ENCODE measurements around the gene TBC1D16. TPM values are rescaled to one million over a fixed set of nuclear protein-coding genes. Genes with fewer than 3 reads are reported as not detected.
A peak's percentile ranks its signal among the peaks of the same experiment; 100 is the strongest.

TBC1D16 gene
- total and polyA plus RNA-seq, 8 donors, result 17.3 to 49.1 (median 31.3) TPM

DNA sequence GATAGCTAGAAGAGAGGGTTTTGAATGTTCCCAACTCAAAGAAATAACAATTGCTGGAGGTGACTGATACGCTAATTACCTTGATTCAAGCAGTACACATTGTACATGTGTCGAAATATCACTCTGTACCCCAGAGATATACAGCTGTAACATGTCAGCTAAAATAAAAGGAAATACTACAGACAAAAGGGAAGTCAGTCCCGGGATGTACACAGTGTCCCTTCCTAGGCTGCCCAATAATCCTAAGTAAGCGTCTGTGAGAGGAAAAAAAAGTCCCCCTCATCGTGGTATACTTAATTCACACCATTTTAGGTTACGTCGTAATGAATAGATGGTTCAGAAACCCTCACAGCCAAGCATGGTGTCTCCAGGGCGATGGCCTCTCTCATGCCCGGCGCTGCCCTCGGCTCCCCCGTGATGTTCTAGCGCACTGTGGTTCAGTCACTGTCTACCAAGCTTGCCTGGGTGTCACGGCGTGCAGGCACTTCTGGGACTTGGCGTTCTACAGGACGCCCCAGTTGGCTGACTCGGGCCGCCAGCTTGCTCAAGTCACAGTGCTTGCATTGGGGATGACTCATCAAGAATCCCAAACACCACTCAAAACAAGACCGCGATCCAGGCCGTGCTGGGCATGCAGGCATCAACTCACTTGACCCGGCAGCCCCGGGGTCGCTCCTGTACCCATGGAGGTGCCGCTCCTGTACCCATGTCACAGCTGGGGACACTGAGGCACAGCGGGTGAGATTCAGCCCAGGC is 28.3 kb upstream of the TBC1D16 start:
- intact Hi-C loops (cut with DNase I), result no loop called here
- H3K27ac ChIP-seq, result peak overlapping the region in 1 of 2 donors; percentile 83

DNA sequence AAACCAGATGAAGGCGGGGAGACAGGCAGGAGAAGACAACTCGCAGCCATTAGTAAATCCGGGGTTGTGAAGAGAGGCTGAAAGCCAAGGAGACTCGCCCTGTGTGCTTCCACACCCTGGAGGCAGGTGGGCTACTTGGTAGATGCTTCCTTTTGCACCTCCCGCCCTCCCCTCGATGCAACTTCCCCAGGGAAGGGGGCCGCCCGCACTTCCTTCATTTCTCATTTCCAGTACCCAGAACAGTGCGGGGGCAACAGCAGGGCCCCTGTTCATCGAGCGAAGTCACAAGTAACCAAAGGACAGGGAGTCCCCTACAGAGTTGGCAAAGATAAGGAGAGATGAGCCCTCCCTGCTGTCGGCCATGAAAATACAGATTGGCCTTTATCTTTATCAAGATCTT is 25.7 kb upstream of the TBC1D16 start:
- H3K27ac ChIP-seq, result no peak overlapping the region

More for the DNA sequence above, 28.3 kb upstream of the TBC1D16 start:
- H3K9me3 ChIP-seq, result no peaks in the 10 kb centered on the region
- H3K27me3 ChIP-seq, result no peaks in the 10 kb centered on the region
- no peak overlapping the region for H3K4me3 ChIP-seq
- DNase-seq (peak in 2 of 4 donors; percentile 69 to 87), ATAC-seq (peak; percentile 76)
- peaks cover 0 to 20% of the 10 kb centered on the region in 2 donors for H3K4me1 ChIP-seq
- H3K36me3 ChIP-seq, result no peaks in the 10 kb centered on the region
- TF ChIP-seq, protein P1, sequence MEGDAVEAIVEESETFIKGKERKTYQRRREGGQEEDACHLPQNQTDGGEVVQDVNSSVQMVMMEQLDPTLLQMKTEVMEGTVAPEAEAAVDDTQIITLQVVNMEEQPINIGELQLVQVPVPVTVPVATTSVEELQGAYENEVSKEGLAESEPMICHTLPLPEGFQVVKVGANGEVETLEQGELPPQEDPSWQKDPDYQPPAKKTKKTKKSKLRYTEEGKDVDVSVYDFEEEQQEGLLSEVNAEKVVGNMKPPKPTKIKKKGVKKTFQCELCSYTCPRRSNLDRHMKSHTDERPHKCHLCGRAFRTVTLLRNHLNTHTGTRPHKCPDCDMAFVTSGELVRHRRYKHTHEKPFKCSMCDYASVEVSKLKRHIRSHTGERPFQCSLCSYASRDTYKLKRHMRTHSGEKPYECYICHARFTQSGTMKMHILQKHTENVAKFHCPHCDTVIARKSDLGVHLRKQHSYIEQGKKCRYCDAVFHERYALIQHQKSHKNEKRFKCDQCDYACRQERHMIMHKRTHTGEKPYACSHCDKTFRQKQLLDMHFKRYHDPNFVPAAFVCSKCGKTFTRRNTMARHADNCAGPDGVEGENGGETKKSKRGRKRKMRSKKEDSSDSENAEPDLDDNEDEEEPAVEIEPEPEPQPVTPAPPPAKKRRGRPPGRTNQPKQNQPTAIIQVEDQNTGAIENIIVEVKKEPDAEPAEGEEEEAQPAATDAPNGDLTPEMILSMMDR (IDR thresholded peaks at IDR 0.05), result no peak

DNA sequence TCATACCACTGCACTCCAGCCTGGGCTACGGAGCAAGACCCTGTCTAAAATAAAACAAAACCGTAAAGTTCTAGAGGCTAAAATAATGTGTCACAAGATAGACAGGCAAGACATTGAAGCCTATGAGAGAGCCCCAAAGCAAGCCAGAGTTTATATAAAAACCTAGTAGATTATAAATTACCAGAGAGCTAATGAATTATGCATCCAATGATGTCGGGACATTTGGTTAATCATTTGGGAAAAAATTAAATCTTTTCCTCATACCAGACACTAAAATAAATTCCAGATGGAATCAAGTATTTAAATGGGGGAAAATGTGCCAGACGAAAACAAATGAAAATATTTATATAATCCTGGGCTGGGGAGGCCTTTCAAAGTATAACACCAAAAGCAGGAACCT is 25.0 kb upstream of the TBC1D16 start:
- DNase-seq, result no peak
- Histone ChIP-seq H3K27ac (no peak overlapping the region), H3K4me3 (no peak overlapping the region), H3K4me1 (peaks cover 0 to 20% of the 10 kb centered on the region in 2 donors), H3K36me3 (no peaks in the 10 kb centered on the region), H3K27me3 (no peaks in the 10 kb centered on the region), H3K9me3 (no peaks in the 10 kb centered on the region)
- TF ChIP-seq, protein P1 (IDR thresholded peaks at IDR 0.05), result no peak
- ATAC-seq, result no peak
- intact Hi-C loops (cut with DNase I), result no loop called here

More for the DNA sequence above, 25.7 kb upstream of the TBC1D16 start:
- ATAC-seq, result no peak
- no peaks in the 10 kb centered on the region for H3K36me3 ChIP-seq
- H3K4me1 ChIP-seq, result peaks cover 0 to 20% of the 10 kb centered on the region in 2 donors
- intact Hi-C loops (cut with DNase I), result no loop called here
- TF ChIP-seq, protein P1 (IDR thresholded peaks at IDR 0.05), result no peak
- H3K4me3 ChIP-seq, result no peak overlapping the region
- H3K9me3 ChIP-seq, result no peaks in the 10 kb centered on the region
- no peak for DNase-seq
- H3K27me3 ChIP-seq, result no peaks in the 10 kb centered on the region

DNA sequence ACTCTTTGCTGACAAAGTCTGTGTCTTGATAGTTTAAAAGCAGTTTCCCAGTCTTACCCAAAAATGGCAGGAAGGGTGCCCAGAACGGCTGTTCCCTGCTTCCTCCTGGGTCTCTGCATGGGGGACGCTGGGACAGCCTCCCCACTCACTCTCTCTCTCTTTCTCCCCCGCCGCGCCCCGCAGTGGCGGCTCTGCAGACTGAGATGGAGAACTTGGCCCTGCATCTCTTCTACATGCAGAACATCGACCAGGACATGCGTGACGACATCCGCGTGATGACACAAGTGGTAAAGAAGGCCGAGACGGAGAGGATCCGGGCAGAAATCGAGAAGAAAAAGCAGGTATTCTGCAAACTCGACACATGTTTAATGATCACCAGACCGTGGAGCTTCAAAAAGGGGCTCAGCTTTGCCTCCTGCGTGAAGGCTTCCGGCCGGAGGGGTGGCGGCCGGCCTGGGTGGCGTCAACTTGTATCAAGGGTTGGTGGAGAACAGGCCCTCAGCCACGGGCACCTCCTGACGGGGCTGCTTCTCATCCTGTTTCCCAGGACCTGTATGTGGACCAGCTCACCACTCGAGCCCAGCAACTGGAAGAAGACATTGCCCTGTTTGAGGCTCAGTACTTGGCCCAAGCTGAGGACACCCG is 22.8 kb upstream of the TBC1D16 start:
- Histone ChIP-seq H3K27ac (no peak overlapping the region), H3K4me1 (peaks cover 6 to 7% of the 10 kb centered on the region in 2 donors), H3K9me3 (no peaks in the 10 kb centered on the region), H3K4me3 (no peak overlapping the region), H3K36me3 (no peaks in the 10 kb centered on the region), H3K27me3 (no peaks in the 10 kb centered on the region)
- intact Hi-C loops (cut with DNase I), result no loop called here
- TF ChIP-seq, protein P1 (IDR thresholded peaks at IDR 0.05), result no peak
- ATAC-seq, result no peak
- no peak for DNase-seq

DNA sequence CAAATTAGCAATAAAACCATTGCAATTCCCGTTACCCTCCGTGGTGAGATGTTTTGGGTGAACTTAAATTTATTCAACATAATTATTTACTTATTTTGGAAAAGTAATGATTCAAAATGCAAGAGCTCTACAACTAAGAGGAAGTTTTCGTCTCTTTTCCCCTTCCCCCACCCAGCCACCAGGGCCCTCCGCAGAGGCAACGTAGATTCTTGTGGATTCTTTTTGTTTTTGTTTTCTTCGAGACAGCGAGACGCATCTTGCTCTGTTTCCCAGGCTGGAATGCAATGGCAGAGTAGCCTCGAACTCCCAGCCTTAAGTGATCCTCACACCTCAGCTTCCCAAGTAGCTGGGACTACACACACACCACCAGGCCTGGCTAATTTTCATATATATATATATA is 19.9 kb upstream of the TBC1D16 start:
- TF ChIP-seq, protein P1 (IDR thresholded peaks at IDR 0.05), result no peak
- no peak overlapping the region for H3K4me3 ChIP-seq
- H3K36me3 ChIP-seq, result peaks cover 0 to 4% of the 10 kb centered on the region in 2 donors
- DNase-seq (no peak), ATAC-seq (no peak)
- peaks cover 3 to 7% of the 10 kb centered on the region in 2 donors for H3K4me1 ChIP-seq
- no peaks in the 10 kb centered on the region for H3K9me3 ChIP-seq
- H3K27me3 ChIP-seq, result no peaks in the 10 kb centered on the region
- intact Hi-C loops (cut with DNase I), result no loop called here
- no peak overlapping the region for H3K27ac ChIP-seq
